Stimulated activated CD4-positive, alpha-beta T cell treated with anti-CD3 and anti-CD28 coated beads, Interleukin-15, amount 100 ng/mL, for 1 hour (primary cell): ENCODE data around the gene TAPBP.

Experiments used
- DNase-seq, 2 donors: peaks; one replicate each; pipeline ENCODE4 v3.0.0-alpha.2; 2020; ENCODE audit warnings: low read depth in 1 of 2, low spot score in 1 of 2

Gene TAPBP

GRCh38 chr6:33249732-33250630, 63.9 kb downstream of the TAPBP start:
- DNase-seq = no peak
